Measurements from ENCODE around the gene ARHGAP36. TPM values are rescaled to one million over a fixed set of nuclear protein-coding genes. Genes with fewer than 3 reads are reported as not detected.

Gene ARHGAP36
- total and polyA plus RNA-seq, 4 experiments from 2014 or later: not detected

DNA sequence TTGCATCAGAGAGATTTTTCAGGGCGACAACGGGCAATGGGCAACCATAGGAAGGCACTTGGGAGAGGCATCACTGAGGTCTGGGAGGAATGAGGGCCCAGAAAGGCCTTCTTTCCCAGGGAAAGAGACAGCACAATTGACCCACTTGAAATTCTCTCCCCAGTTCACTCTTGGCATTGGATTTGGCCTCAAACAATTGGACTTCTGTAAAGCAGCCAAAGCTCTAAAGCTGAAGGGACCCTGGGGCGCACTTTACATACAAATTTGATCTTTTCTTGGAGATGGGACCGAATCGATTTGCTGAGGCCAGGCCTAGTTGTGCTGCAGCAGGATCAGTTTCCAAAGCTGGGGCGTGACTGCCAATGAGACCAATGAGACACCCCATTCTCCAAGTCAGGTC is 3.2 kb downstream of the ARHGAP36 start:
- Mint-ChIP-seq H3K27me3 (peaks cover 16 to 18% of the 10 kb centered on the region in 2 donors), H3K4me3 (no peak overlapping the region), H3K4me1 (no peaks in the 10 kb centered on the region), H3K27ac (no peak overlapping the region), H3K36me3 (no peaks in the 10 kb centered on the region), H3K9me3 (peaks cover 0 to 2% (median 0%) of the 10 kb centered on the region in 8 donors)
- no peaks in the 10 kb centered on the region for H3K36me3 ChIP-seq (ENCODE audit: insufficient read depth, low read length)
- no peaks in the 10 kb centered on the region for H3K27me3 ChIP-seq (ENCODE audit: insufficient read depth, low read length)
- H3K27ac ChIP-seq (ENCODE audit: low read depth, low read length): no peak overlapping the region
- H3K9me3 ChIP-seq (ENCODE audit: control insufficient read depth in 1 of 2, low read length in 2 of 2): no peaks in the 10 kb centered on the region
- ChIA-PET CTCF (ENCODE audit: partially characterized antibody) (no interaction called here), POLR2A (ENCODE audit: partially characterized antibody) (no interaction called here)
- H3K4me3 ChIP-seq (ENCODE audit: low read length in 2 of 2): no peak overlapping the region
- intact Hi-C loops (cut with micrococcal nuclease): no loop called here
- no peak for DNase-seq
- H3K4me1 ChIP-seq (ENCODE audit: insufficient read depth, low read length): no peaks in the 10 kb centered on the region

- intact Hi-C loops (cut with micrococcal nuclease): no loop called here
- Histone ChIP-seq H3K9me3 (ENCODE audit: control insufficient read depth in 1 of 2, low read length in 2 of 2) (no peaks in the 10 kb centered on the region), H3K27me3 (ENCODE audit: insufficient read depth, low read length) (no peaks in the 10 kb centered on the region), H3K36me3 (ENCODE audit: insufficient read depth, low read length) (no peaks in the 10 kb centered on the region), H3K4me3 (ENCODE audit: low read length in 2 of 2) (no peak overlapping the region), H3K4me1 (ENCODE audit: insufficient read depth, low read length) (no peaks in the 10 kb centered on the region), H3K27ac (ENCODE audit: low read depth, low read length) (no peak overlapping the region)
- POLR2A ChIA-PET (ENCODE audit: partially characterized antibody): no interaction called here
- H3K9me3 Mint-ChIP-seq: peaks cover 0 to 4% (median 0%) of the 10 kb centered on the region in 8 donors
- no peaks in the 10 kb centered on the region for H3K36me3 Mint-ChIP-seq
- H3K27me3 Mint-ChIP-seq: peaks cover 17 to 23% of the 10 kb centered on the region in 2 donors
- CTCF ChIA-PET (ENCODE audit: partially characterized antibody): no interaction called here
- H3K4me1 Mint-ChIP-seq: no peaks in the 10 kb centered on the region
- no peak overlapping the region for H3K27ac Mint-ChIP-seq
- no peak overlapping the region for H3K4me3 Mint-ChIP-seq
- no peak for DNase-seq
Measured at GRCh38 chrX:131063613-131064012, 5.5 kb downstream of the ARHGAP36 start.

- intact Hi-C loops (cut with micrococcal nuclease): no loop called here
- H3K9me3 Mint-ChIP-seq: peaks cover 0 to 4% (median 0%) of the 10 kb centered on the region in 8 donors
- ChIA-PET POLR2A (ENCODE audit: partially characterized antibody) (no interaction called here), CTCF (ENCODE audit: partially characterized antibody) (no interaction called here)
- Histone ChIP-seq H3K9me3 (ENCODE audit: control insufficient read depth in 1 of 2, low read length in 2 of 2) (no peaks in the 10 kb centered on the region), H3K4me1 (ENCODE audit: insufficient read depth, low read length) (no peaks in the 10 kb centered on the region), H3K4me3 (ENCODE audit: low read length in 2 of 2) (no peak overlapping the region), H3K36me3 (ENCODE audit: insufficient read depth, low read length) (no peaks in the 10 kb centered on the region), H3K27ac (ENCODE audit: low read depth, low read length) (no peak overlapping the region), H3K27me3 (ENCODE audit: insufficient read depth, low read length) (no peaks in the 10 kb centered on the region)
- no peaks in the 10 kb centered on the region for H3K4me1 Mint-ChIP-seq
- no peaks in the 10 kb centered on the region for H3K36me3 Mint-ChIP-seq
- no peak overlapping the region for H3K4me3 Mint-ChIP-seq
- no peak overlapping the region for H3K27ac Mint-ChIP-seq
- H3K27me3 Mint-ChIP-seq: peaks cover 10 to 21% of the 10 kb centered on the region in 2 donors
- no peak for DNase-seq
Measured at GRCh38 chrX:131066237-131066636, 8.1 kb downstream of the ARHGAP36 start.

DNA sequence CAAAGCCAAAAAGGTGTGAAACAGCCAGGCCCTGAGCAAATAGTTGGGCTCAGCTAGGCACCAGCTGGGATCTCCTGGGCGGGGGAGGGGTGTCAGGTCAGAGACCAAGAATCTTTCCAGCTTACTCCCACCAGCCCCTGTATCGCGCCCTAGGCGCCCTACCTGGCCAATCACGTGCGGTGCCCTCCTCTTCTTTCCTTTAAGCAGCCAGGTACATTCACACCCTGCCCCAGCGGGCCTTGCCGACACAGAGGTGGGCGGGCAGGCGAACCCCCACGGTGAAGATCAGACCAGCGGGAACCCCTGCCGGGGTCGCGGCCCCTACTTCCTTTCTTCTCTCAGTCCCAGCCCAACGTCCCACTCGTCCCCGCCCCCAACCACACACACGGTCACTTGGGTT is 9.1 kb downstream of the ARHGAP36 start:
- ChIA-PET CTCF (ENCODE audit: partially characterized antibody) (no interaction called here), POLR2A (ENCODE audit: partially characterized antibody) (no interaction called here)
- intact Hi-C loops (cut with micrococcal nuclease): no loop called here
- Histone ChIP-seq H3K27me3 (ENCODE audit: insufficient read depth, low read length) (no peaks in the 10 kb centered on the region), H3K9me3 (ENCODE audit: control insufficient read depth in 1 of 2, low read length in 2 of 2) (no peaks in the 10 kb centered on the region), H3K4me3 (ENCODE audit: low read length in 2 of 2) (no peak overlapping the region), H3K27ac (ENCODE audit: low read depth, low read length) (no peak overlapping the region), H3K4me1 (ENCODE audit: insufficient read depth, low read length) (no peaks in the 10 kb centered on the region), H3K36me3 (ENCODE audit: insufficient read depth, low read length) (no peaks in the 10 kb centered on the region)
- peaks cover 17 to 26% of the 10 kb centered on the region in 2 donors for H3K27me3 Mint-ChIP-seq
- H3K36me3 Mint-ChIP-seq: no peaks in the 10 kb centered on the region
- H3K27ac Mint-ChIP-seq: no peak overlapping the region
- H3K4me3 Mint-ChIP-seq: no peak overlapping the region
- no peaks in the 10 kb centered on the region for H3K4me1 Mint-ChIP-seq
- no peak for DNase-seq
- peaks cover 0 to 4% (median 0%) of the 10 kb centered on the region in 8 donors for H3K9me3 Mint-ChIP-seq

GRCh38 chrX:131067846-131068745 is 9.9 kb downstream of the ARHGAP36 start:
- H3K4me3 ChIP-seq (ENCODE audit: low read length in 2 of 2): no peak overlapping the region
- H3K9me3 ChIP-seq (ENCODE audit: control insufficient read depth in 1 of 2, low read length in 2 of 2): no peaks in the 10 kb centered on the region
- no peaks in the 10 kb centered on the region for H3K27me3 ChIP-seq (ENCODE audit: insufficient read depth, low read length)
- peaks cover 0 to 4% (median 0%) of the 10 kb centered on the region in 8 donors for H3K9me3 Mint-ChIP-seq
- H3K27ac ChIP-seq (ENCODE audit: low read depth, low read length): no peak overlapping the region
- H3K4me1 ChIP-seq (ENCODE audit: insufficient read depth, low read length): no peaks in the 10 kb centered on the region
- H3K27ac Mint-ChIP-seq: no peak overlapping the region
- no peaks in the 10 kb centered on the region for H3K36me3 ChIP-seq (ENCODE audit: insufficient read depth, low read length)
- intact Hi-C loops (cut with micrococcal nuclease): no loop called here
- peaks cover 20 to 30% of the 10 kb centered on the region in 2 donors for H3K27me3 Mint-ChIP-seq
- ChIA-PET POLR2A (ENCODE audit: partially characterized antibody) (no interaction called here), CTCF (ENCODE audit: partially characterized antibody) (no interaction called here)
- no peak for DNase-seq
- no peak overlapping the region for H3K4me3 Mint-ChIP-seq
- peaks cover 0 to 6% (median 0%) of the 10 kb centered on the region in 4 donors for H3K4me1 Mint-ChIP-seq
- H3K36me3 Mint-ChIP-seq: no peaks in the 10 kb centered on the region

- no peaks in the 10 kb centered on the region for H3K27me3 ChIP-seq (ENCODE audit: insufficient read depth, low read length)
- peaks cover 0 to 4% (median 0%) of the 10 kb centered on the region in 8 donors for H3K9me3 Mint-ChIP-seq
Measured at GRCh38 chrX:131068945-131069719, 11.0 kb downstream of the ARHGAP36 start.

DNA sequence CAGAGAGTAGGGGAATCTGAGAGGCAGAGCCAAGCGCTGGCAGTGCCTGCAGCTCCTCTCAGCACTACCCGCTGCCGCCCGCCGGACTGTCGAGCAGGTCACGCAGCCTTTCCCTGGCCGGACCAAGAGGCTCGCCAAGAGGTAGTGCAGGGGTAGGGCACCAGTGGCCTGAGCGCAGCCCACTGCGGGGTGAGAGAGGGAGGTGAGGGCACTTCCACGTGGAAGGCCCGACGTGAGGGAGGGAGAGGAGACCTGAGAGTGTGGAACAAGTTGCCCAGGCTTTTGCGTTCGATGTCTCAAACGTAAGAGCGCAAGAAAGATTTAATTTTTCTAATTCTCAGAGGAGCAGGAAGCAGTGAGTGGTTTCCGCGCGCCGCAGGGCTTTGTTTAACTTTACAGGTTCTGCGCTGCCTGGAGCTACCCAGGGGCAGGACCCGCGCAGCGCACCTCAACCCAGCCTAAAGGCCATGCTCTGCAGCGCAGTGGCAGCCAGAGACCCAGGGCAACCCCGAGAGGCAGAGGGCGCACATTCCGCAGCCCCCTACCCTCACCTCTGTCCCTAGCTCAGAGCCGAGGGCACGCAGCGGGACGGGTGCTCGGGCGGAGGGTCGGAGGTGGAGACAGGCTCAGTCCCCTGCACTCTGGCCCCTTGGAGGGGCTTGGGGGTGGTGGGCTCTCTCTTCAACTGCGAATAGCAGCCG is 14.9 kb downstream of the ARHGAP36 start:
- Mint-ChIP-seq H3K9me3 (peaks cover 0 to 1% (median 0%) of the 10 kb centered on the region in 8 donors), H3K27me3 (peaks cover 15 to 21% of the 10 kb centered on the region in 2 donors), H3K27ac (no peak overlapping the region), H3K4me1 (peaks cover 0 to 6% (median 0%) of the 10 kb centered on the region in 4 donors), H3K36me3 (no peaks in the 10 kb centered on the region), H3K4me3 (no peak overlapping the region)
- no peaks in the 10 kb centered on the region for H3K4me1 ChIP-seq (ENCODE audit: insufficient read depth, low read length)
- no peaks in the 10 kb centered on the region for H3K9me3 ChIP-seq (ENCODE audit: control insufficient read depth in 1 of 2, low read length in 2 of 2)
- no peak for DNase-seq
- no peak overlapping the region for H3K4me3 ChIP-seq (ENCODE audit: low read length in 2 of 2)
- no peaks in the 10 kb centered on the region for H3K27me3 ChIP-seq (ENCODE audit: insufficient read depth, low read length)
- POLR2A ChIA-PET (ENCODE audit: partially characterized antibody): no interaction called here
- CTCF ChIA-PET (ENCODE audit: partially characterized antibody): no interaction called here
- intact Hi-C loops (cut with micrococcal nuclease): no loop called here
- no peak overlapping the region for H3K27ac ChIP-seq (ENCODE audit: low read depth, low read length)
- H3K36me3 ChIP-seq (ENCODE audit: insufficient read depth, low read length): no peaks in the 10 kb centered on the region

More at GRCh38 chrX:131068945-131069719, 11.0 kb downstream of the ARHGAP36 start:
- intact Hi-C loops (cut with micrococcal nuclease): no loop called here
- Histone ChIP-seq H3K4me1 (ENCODE audit: insufficient read depth, low read length) (no peaks in the 10 kb centered on the region), H3K27ac (ENCODE audit: low read depth, low read length) (no peak overlapping the region), H3K36me3 (ENCODE audit: insufficient read depth, low read length) (no peaks in the 10 kb centered on the region), H3K4me3 (ENCODE audit: low read length in 2 of 2) (no peak overlapping the region), H3K9me3 (ENCODE audit: control insufficient read depth in 1 of 2, low read length in 2 of 2) (no peaks in the 10 kb centered on the region)
- CTCF ChIA-PET (ENCODE audit: partially characterized antibody): no interaction called here
- Mint-ChIP-seq H3K27me3 (peaks cover 24 to 25% of the 10 kb centered on the region in 2 donors), H3K4me1 (peaks cover 0 to 6% (median 0%) of the 10 kb centered on the region in 4 donors), H3K36me3 (no peaks in the 10 kb centered on the region), H3K4me3 (peak overlapping the region in 1 of 8 donors; percentile 11), H3K27ac (no peak overlapping the region)
- DNase-seq: no peak
- POLR2A ChIA-PET (ENCODE audit: partially characterized antibody): no interaction called here

Measured in CD4-positive, alpha-beta memory T cell (primary cell).